MM.1S (cell line): ENCODE measurements around the gene ALKBH3.

Source experiments
- EZH2 ChIP-seq: fragments of 300-600 bp; sonication (generic); optimal IDR thresholded peaks from 2 replicates; pipeline ENCODE3; 2017; ENCODE audit warnings: low read depth, mild to moderate bottlenecking, antibody characterized with exemption, low read length, mixed read lengths
- EZH2phosphoT487 ChIP-seq: fragments of 300-600 bp; sonication (generic); IDR thresholded peaks from 2 replicates; pipeline ENCODE4 v1.6.1; 2018; ENCODE audit warnings: antibody characterized with exemption, low read length
- TF ChIP-seq, protein P1 (sequence below): fragments of 300-600 bp; sonication (generic); IDR thresholded peaks from 2 replicates; pipeline ENCODE4 v1.5.1; 2016; ENCODE audit warnings: antibody characterized with exemption, low read length, mixed read lengths

DNA sequence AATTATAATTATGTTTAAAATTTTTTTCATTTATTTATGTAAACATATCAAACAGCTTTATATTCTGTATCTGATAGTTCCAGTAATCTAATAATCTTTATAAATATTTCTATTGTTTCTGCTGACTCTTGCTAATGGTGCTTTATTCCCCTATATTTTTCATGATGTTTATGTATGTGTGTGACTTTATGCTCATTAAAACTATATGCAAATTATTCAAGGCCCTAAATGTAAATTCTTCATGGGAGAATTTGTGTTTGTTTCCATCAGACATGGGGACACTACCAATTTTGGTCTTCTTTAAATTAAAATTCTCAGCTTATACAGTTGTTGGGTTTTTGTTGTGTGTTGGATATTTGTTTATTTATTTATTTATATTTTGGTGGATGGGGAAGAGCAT is 13.7 kb upstream of the ALKBH3 start:
- TF ChIP-seq EZH2phosphoT487 (no peak), EZH2 (no peak)
- TF ChIP-seq, protein P1, sequence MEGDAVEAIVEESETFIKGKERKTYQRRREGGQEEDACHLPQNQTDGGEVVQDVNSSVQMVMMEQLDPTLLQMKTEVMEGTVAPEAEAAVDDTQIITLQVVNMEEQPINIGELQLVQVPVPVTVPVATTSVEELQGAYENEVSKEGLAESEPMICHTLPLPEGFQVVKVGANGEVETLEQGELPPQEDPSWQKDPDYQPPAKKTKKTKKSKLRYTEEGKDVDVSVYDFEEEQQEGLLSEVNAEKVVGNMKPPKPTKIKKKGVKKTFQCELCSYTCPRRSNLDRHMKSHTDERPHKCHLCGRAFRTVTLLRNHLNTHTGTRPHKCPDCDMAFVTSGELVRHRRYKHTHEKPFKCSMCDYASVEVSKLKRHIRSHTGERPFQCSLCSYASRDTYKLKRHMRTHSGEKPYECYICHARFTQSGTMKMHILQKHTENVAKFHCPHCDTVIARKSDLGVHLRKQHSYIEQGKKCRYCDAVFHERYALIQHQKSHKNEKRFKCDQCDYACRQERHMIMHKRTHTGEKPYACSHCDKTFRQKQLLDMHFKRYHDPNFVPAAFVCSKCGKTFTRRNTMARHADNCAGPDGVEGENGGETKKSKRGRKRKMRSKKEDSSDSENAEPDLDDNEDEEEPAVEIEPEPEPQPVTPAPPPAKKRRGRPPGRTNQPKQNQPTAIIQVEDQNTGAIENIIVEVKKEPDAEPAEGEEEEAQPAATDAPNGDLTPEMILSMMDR, result no peak
